T-helper 9 cell (primary cell): ENCODE measurements around the gene TNFAIP1.

Source experiments
- DNase-seq: peaks from one replicate; pipeline ENCODE4 v3.0.0-alpha.2; 2020

TNFAIP1 gene

GRCh38 chr17:28372203-28372944 is 36.8 kb downstream of the TNFAIP1 start:
- DNase-seq, result no peak

GRCh38 chr17:28372945-28373274 is 37.3 kb downstream of the TNFAIP1 start:
- DNase-seq, result no peak

- no peak for DNase-seq
Measured at GRCh38 chr17:28379814-28380801, 44.5 kb downstream of the TNFAIP1 start.

GRCh38 chr17:28381141-28381825 is 45.7 kb downstream of the TNFAIP1 start:
- DNase-seq, result no peak

GRCh38 chr17:28384281-28385036 is 48.9 kb downstream of the TNFAIP1 start:
- peak; percentile 47 for DNase-seq

GRCh38 chr17:28385037-28385400 is 49.5 kb downstream of the TNFAIP1 start:
- DNase-seq, result no peak

GRCh38 chr17:28385406-28385805 is 49.8 kb downstream of the TNFAIP1 start:
- no peak for DNase-seq

- DNase-seq, result no peak
Measured at GRCh38 chr17:28386391-28386790, 50.8 kb downstream of the TNFAIP1 start.

- DNase-seq, result no peak
Measured at GRCh38 chr17:28388106-28388505, 52.5 kb downstream of the TNFAIP1 start.

GRCh38 chr17:28390141-28390540 is 54.6 kb downstream of the TNFAIP1 start:
- DNase-seq, result no peak

- DNase-seq, result no peak
Measured at GRCh38 chr17:28390563-28390962, 55.0 kb downstream of the TNFAIP1 start.

- no peak for DNase-seq
Measured at GRCh38 chr17:28390984-28391383, 55.4 kb downstream of the TNFAIP1 start.

GRCh38 chr17:28391401-28391800 is 55.8 kb downstream of the TNFAIP1 start:
- DNase-seq, result no peak

- no peak for DNase-seq
Measured at GRCh38 chr17:28392491-28392890, 56.9 kb downstream of the TNFAIP1 start.

GRCh38 chr17:28394337-28395116 is 59.0 kb downstream of the TNFAIP1 start:
- no peak for DNase-seq

- no peak for DNase-seq
Measured at GRCh38 chr17:28395426-28395825, 59.9 kb downstream of the TNFAIP1 start.

GRCh38 chr17:28395968-28396367 is 60.4 kb downstream of the TNFAIP1 start:
- no peak for DNase-seq
